ENCODE data around the gene CFDP1. TPM values are rescaled to one million over a fixed set of nuclear protein-coding genes. Genes with fewer than 3 reads are reported as not detected.

Gene CFDP1
- total RNA-seq, 1 experiment from 2014 or later, result 64.1 TPM

DNA sequence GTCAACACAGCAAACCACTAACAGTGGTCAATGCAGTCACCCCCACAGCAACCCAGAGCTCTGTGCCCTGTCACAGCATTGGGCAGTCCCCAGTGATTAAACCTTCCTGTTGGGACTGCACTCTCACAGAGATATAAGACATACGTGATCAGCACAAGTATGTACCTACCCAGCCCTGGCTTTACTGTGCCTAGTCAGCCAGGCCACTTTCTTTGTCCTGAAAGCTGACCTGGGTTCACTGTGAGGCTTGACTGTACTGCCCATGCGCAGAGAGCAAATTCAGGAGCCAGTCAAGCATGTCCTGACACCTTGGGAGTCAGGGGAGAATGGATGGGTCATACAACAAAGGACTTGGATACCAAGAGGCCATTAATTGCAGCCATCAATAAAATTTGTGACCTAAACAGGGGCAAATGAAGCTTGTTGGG, 42.1 kb upstream of the CFDP1 start:
- intact Hi-C loops (cut with micrococcal nuclease; ENCODE audit: unreplicated experiment), result no loop called here
- H3K27ac Mint-ChIP-seq (ENCODE audit: unreplicated experiment), result no peak overlapping the region
- no TSS peak for BruUV-seq (replicated peaks)
- H3K4me3 Mint-ChIP-seq (ENCODE audit: low read depth, unreplicated experiment), result no peak overlapping the region
- DNase-seq, result no peak
- H3K36me3 Mint-ChIP-seq (ENCODE audit: insufficient read depth, unreplicated experiment), result no peaks in the 10 kb centered on the region
- H3K9me3 Mint-ChIP-seq (ENCODE audit: low read depth, unreplicated experiment), result no peaks in the 10 kb centered on the region
- H3K27me3 Mint-ChIP-seq (ENCODE audit: unreplicated experiment), result peaks cover 15% of the 10 kb centered on the region
- H3K4me1 Mint-ChIP-seq (ENCODE audit: low read depth, unreplicated experiment), result peaks cover 20% of the 10 kb centered on the region
- TF ChIP-seq, protein P1, sequence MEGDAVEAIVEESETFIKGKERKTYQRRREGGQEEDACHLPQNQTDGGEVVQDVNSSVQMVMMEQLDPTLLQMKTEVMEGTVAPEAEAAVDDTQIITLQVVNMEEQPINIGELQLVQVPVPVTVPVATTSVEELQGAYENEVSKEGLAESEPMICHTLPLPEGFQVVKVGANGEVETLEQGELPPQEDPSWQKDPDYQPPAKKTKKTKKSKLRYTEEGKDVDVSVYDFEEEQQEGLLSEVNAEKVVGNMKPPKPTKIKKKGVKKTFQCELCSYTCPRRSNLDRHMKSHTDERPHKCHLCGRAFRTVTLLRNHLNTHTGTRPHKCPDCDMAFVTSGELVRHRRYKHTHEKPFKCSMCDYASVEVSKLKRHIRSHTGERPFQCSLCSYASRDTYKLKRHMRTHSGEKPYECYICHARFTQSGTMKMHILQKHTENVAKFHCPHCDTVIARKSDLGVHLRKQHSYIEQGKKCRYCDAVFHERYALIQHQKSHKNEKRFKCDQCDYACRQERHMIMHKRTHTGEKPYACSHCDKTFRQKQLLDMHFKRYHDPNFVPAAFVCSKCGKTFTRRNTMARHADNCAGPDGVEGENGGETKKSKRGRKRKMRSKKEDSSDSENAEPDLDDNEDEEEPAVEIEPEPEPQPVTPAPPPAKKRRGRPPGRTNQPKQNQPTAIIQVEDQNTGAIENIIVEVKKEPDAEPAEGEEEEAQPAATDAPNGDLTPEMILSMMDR (IDR thresholded peaks at IDR 0.05; ENCODE audit: unreplicated experiment), result no peak
- CTCF ChIA-PET, result no interaction called here

DNA sequence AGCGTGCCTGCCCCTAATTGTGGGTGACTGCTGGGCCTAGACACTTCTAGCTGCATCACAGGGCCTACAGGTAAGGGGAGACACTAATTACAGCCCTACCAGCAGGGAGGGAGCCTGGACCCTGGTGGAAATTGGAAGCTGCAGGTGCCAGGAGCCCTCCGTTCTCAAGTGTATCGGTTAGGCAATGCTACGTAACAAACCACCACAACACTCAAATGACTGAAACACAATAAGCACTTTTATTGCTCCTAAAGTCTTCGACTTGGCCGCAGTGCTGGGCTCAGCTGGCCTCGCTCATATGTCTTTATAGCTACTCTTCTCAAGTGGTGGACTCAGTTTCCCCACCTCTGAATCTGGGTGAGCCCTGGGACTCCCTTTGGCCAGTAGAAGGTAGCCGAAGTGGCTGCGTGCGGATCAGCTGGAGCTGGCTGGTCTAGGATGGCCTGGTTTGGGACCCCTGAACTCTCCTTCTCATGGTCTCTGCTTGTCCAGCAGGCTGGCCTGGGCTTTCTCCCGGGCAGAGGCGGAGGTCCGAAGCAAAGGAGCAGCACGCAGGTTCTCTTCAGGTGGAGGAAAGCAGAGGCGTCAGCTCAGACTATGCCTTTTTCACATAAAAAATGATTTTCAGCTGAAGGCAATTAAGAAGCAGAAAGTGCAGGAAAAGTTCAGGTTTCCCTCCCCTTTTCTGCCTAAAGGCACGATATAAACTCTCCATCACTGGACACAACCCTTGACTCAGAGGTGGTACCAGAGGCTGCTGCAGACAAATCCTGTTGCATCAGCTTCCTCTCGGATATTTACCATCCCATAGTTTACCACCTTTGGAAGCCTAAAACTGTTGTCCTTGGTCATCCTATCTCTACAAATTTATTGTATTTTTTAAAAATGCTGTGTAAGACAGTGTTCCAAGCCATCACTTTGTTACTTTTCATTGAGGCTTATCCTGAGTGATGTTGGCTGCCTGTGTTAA, 39.9 kb upstream of the CFDP1 start:
- intact Hi-C loops (cut with micrococcal nuclease; ENCODE audit: unreplicated experiment), result loop anchor here (1.0 to 5.0 kb wide), 2 partner anchors 44 to 289 kb away; no protein-coding TSS in a partner anchor
- no TSS peak for BruUV-seq (replicated peaks)

DNA sequence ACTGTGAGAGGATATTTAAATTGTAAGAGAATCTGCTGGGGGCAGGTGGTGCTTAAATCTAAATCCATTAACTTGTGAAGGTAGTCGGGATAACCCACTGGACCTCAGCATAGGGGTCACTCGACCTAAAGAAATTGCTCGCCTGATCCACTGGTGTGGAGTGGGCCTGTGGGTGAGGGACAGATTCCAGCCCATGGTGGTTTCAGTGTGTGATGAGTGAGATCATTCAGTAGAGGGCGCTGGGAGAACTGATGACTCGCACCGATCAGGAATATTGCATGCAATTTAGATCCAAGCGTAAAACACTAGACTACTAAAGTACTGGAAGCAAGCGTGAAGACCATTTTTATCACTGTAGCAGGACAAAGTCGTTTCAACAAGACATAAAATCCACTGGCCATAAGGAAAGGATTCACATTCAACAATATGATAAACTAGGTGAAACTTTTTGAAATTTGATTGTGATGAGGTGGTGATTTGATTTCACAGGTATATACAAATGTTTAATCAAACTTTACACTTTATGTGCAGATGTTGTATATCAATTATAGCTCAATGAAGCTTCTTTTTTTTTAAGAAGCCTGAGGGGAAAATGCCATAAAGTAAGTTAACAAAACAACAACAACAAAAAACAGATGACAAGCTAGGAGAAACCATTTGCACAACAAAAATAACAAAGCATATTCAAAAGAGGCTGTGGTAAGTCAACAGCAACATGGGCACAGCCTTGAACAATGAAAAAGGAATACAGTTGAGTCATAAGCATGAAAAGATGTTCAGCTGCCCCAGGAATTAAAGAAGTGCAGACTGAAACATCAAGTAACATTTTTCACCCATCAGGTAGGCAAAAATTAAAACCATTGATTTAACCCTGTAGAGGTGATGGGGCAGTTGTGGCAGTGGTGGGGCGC, 38.7 kb upstream of the CFDP1 start:
- intact Hi-C loops (cut with micrococcal nuclease; ENCODE audit: unreplicated experiment), result loop anchor here (1.0 to 5.0 kb wide), 3 partner anchors 45 to 290 kb away; partner anchors contain the start of gene TMEM231
- Mint-ChIP-seq H3K27me3 (ENCODE audit: unreplicated experiment) (no peaks in the 10 kb centered on the region), H3K4me1 (ENCODE audit: low read depth, unreplicated experiment) (peaks cover 9% of the 10 kb centered on the region), H3K9me3 (ENCODE audit: low read depth, unreplicated experiment) (no peaks in the 10 kb centered on the region), H3K27ac (ENCODE audit: unreplicated experiment) (no peak overlapping the region), H3K36me3 (ENCODE audit: insufficient read depth, unreplicated experiment) (no peaks in the 10 kb centered on the region), H3K4me3 (ENCODE audit: low read depth, unreplicated experiment) (no peak overlapping the region)
- CTCF ChIA-PET, result interaction anchor here (0.7 to 1.7 kb wide), 4 partner anchors 25 to 78 kb away, joined by 3 to 12 read pairs (median 7); no protein-coding TSS in a partner anchor
- DNase-seq, result peak; percentile 64
- no TSS peak for BruUV-seq (replicated peaks)
- TF ChIP-seq, protein P1 (IDR thresholded peaks at IDR 0.05; ENCODE audit: unreplicated experiment), result peak; percentile 55

More for the DNA sequence above, 39.9 kb upstream of the CFDP1 start:
- no peaks in the 10 kb centered on the region for H3K36me3 Mint-ChIP-seq (ENCODE audit: insufficient read depth, unreplicated experiment)
- H3K27me3 Mint-ChIP-seq (ENCODE audit: unreplicated experiment), result peaks cover 11% of the 10 kb centered on the region
- DNase-seq, result no peak
- H3K4me3 Mint-ChIP-seq (ENCODE audit: low read depth, unreplicated experiment), result no peak overlapping the region
- peaks cover 17% of the 10 kb centered on the region for H3K4me1 Mint-ChIP-seq (ENCODE audit: low read depth, unreplicated experiment)
- H3K27ac Mint-ChIP-seq (ENCODE audit: unreplicated experiment), result no peak overlapping the region
- CTCF ChIA-PET, result interaction anchor here (1.5 to 1.7 kb wide), 2 partner anchors 44 to 77 kb away, joined by 3 to 12 read pairs; no protein-coding TSS in a partner anchor
- TF ChIP-seq, protein P1 (IDR thresholded peaks at IDR 0.05; ENCODE audit: unreplicated experiment), result no peak
- H3K9me3 Mint-ChIP-seq (ENCODE audit: low read depth, unreplicated experiment), result no peaks in the 10 kb centered on the region

DNA sequence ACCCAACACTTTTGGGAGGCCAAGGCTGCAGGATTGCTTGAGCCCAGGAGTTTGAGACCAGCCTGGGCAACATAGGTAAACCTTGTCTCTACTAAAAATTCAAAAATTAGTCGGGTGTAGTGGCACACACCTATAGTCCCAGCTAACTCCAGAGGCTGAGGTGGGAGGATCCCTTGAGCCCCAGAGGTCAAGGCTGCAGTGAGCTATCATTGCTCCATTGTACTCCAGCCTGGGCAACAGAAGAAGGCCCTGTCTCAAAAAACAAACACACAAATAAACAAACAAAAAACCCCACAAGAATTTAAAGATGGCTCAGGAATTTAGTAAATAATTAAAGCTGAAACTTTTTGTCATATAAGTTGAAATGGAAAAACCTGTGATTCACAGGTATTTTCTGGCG, 33.5 kb upstream of the CFDP1 start:
- Mint-ChIP-seq H3K27ac (ENCODE audit: unreplicated experiment) (no peak overlapping the region), H3K4me3 (ENCODE audit: low read depth, unreplicated experiment) (no peak overlapping the region), H3K9me3 (ENCODE audit: low read depth, unreplicated experiment) (no peaks in the 10 kb centered on the region), H3K27me3 (ENCODE audit: unreplicated experiment) (no peaks in the 10 kb centered on the region), H3K36me3 (ENCODE audit: insufficient read depth, unreplicated experiment) (peaks cover 25% of the 10 kb centered on the region), H3K4me1 (ENCODE audit: low read depth, unreplicated experiment) (peaks cover 26% of the 10 kb centered on the region)
- CTCF ChIA-PET, result interaction anchor here (1.1 to 1.2 kb wide), 2 partner anchors 33 to 50 kb away, joined by 3 read pairs; no protein-coding TSS in a partner anchor
- no peak for DNase-seq
- TF ChIP-seq, protein P1 (IDR thresholded peaks at IDR 0.05; ENCODE audit: unreplicated experiment), result no peak
- intact Hi-C loops (cut with micrococcal nuclease; ENCODE audit: unreplicated experiment), result no loop called here
- BruUV-seq (replicated peaks), result no TSS peak

All from Calu3 (cell line).